Subcutaneous abdominal adipose tissue (tissue), 5 donors: ENCODE measurements around the gene SSTR3.
"Not testable (repeated sequence)": the region's sequence is repeated elsewhere in the genome, so short reads cannot be mapped to it uniquely, and the experiment has no call there.

Source experiments
- H3K27ac ChIP-seq: one replicate; pipeline ENCODE4 v1.7.0; 2013; ENCODE audit warnings: low read depth, mild to moderate bottlenecking, inconsistent platforms, low read length, moderate library complexity
- H3K27me3 ChIP-seq, 5 donors: one replicate each; pipeline ENCODE4 v1.7.0; 2013; ENCODE audit warnings: low read length in 5 of 5, inconsistent platforms in 1 of 5; ENCODE audit not compliant: control insufficient read depth in 5 of 5, insufficient read depth in 4 of 5
- H3K36me3 ChIP-seq, 5 donors: one replicate each; pipeline ENCODE4 v1.7.0; 2013; ENCODE audit warnings: low read length in 5 of 5; ENCODE audit not compliant: control insufficient read depth in 5 of 5, insufficient read depth in 5 of 5
- H3K4me1 ChIP-seq, 5 donors: one replicate each; pipeline ENCODE4 v1.7.0; 2013; ENCODE audit warnings: low read length in 5 of 5, mild to moderate bottlenecking in 3 of 5, moderate library complexity in 1 of 5; ENCODE audit not compliant: control insufficient read depth in 5 of 5, insufficient read depth in 5 of 5
- H3K4me3 ChIP-seq, 5 donors: one replicate each; pipeline ENCODE4 v1.7.0; 2013; ENCODE audit warnings: low read length in 5 of 5, low read depth in 1 of 5
- H3K9ac ChIP-seq, 5 donors: one replicate each; pipeline ENCODE4 v1.7.0; 2013; ENCODE audit warnings: low read length in 5 of 5, mild to moderate bottlenecking in 4 of 5, moderate library complexity in 3 of 5
- H3K9me3 ChIP-seq, 5 donors: one replicate each; pipeline ENCODE4 v1.7.0; 2013; ENCODE audit warnings: low read length in 5 of 5; ENCODE audit not compliant: control insufficient read depth in 5 of 5
- donor health status: healthy.
- donor health status: healthy.
- donor health status: healthy.
- donor health status: healthy.
- donor health status: healthy.

Gene SSTR3

DNA sequence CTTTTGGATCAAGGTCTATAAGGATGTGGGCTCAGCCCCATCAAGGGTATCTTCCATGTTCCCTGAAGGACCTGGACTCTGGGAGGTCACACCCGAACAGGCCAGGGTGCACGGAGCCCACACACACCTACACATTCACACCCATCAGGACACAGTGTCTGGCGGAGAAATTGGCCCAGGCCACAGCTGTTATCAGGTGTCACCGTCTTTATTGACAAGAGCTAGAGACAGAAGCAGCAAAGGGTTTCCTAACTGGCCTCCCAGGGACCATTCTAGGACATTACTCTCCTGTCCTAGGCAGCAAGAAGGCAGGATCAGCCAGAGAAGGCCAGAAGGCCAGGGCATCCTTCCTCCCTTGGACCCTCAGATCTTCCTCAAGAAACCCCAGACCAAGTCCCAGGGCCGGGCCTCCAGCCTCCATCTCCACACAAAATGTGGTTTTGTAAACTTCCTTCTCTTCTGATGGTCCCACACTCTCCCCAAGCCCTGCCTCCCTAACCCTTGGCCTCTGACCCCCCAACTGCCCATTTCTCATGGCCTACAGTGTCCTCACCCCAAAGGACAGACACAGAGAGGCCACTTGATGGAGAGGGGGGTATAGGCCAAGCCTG is 8.1 kb downstream of the SSTR3 start:
- H3K4me3 ChIP-seq, result no peak overlapping the region
- H3K9me3 ChIP-seq, result no peaks in the 10 kb centered on the region
- no peak overlapping the region for H3K27ac ChIP-seq
- peaks cover 0 to 6% (median 5%) of the 10 kb centered on the region in 5 donors for H3K4me1 ChIP-seq
- H3K36me3 ChIP-seq, result no peaks in the 10 kb centered on the region
- H3K27me3 ChIP-seq, result peaks cover 0 to 10% (median 6%) of the 10 kb centered on the region in 5 donors
- no peak overlapping the region for H3K9ac ChIP-seq

GRCh38 chr22:37203354-37204044 is 8.8 kb downstream of the SSTR3 start:
- Histone ChIP-seq H3K9ac (no peak overlapping the region), H3K36me3 (no peaks in the 10 kb centered on the region), H3K27ac (no peak overlapping the region)

DNA sequence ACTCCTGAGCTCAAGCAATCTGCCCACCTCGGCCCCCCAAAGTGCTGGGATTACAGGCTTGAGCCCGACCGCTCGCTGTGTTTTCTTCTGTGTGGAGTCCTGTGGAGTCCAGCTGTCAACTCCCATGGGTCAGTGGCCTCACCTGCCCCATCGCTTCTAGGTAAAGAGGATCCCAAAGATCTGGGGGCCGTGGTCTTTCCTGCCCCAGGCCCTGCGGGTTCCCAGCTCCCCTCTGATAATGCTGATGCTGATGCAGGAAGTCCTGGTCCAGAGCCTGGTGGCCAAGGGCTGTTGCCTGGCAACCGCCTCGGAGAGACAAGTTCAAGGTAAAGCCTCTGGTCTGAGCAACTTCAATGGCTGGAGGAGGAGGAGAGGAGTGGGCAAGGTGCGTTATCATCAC is 9.6 kb downstream of the SSTR3 start:
- Histone ChIP-seq H3K4me1 (peaks cover 6 to 19% (median 17%) of the 10 kb centered on the region in 5 donors), H3K4me3 (no peak overlapping the region), H3K27me3 (peaks cover 0 to 4% (median 3%) of the 10 kb centered on the region in 5 donors), H3K36me3 (no peaks in the 10 kb centered on the region), H3K27ac (no peak overlapping the region), H3K9ac (no peak overlapping the region), H3K9me3 (no peaks in the 10 kb centered on the region)

More at GRCh38 chr22:37203354-37204044, 8.8 kb downstream of the SSTR3 start:
- peaks cover 0 to 10% (median 6%) of the 10 kb centered on the region in 5 donors for H3K27me3 ChIP-seq
- no peaks in the 10 kb centered on the region for H3K9me3 ChIP-seq
- H3K4me1 ChIP-seq, result peaks cover 0 to 11% (median 10%) of the 10 kb centered on the region in 5 donors
- H3K4me3 ChIP-seq, result no peak overlapping the region

- peak overlapping the region in 2 of 5 donors; percentile 2 to 31 for H3K9ac ChIP-seq
- H3K4me3 ChIP-seq, result no peak overlapping the region
- peaks cover 0 to 3% (median 0%) of the 10 kb centered on the region in 5 donors for H3K27me3 ChIP-seq
- H3K9me3 ChIP-seq, result no peaks in the 10 kb centered on the region
- no peak overlapping the region for H3K27ac ChIP-seq
- peaks cover 13 to 25% (median 24%) of the 10 kb centered on the region in 5 donors for H3K4me1 ChIP-seq
- H3K36me3 ChIP-seq, result no peaks in the 10 kb centered on the region
These were observed 10.2 kb downstream of the SSTR3 start for GRCh38 chr22:37202001-37202555.

DNA sequence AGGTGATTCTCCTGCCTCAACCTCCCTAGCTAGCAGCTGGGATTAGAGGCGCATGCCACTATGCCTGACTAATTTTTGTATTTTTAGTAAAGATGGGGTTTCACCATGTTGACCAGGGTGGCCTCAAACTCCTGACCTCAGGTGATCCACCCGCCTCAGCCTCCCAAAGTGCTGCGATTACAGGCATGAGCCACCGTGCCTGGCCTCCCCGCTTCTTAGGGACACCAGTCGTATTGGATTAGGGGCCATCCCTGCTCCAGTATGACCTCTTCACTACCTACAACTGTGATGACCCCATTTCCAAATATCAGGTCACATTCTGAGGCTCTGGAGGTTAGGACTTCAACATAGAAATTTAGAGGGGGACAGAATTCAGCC is 10.8 kb downstream of the SSTR3 start:
- not testable (repeated sequence) for H3K27me3 ChIP-seq, H3K9me3 ChIP-seq, H3K27ac ChIP-seq, H3K36me3 ChIP-seq, H3K4me3 ChIP-seq
- H3K4me1 ChIP-seq, result peaks cover 15 to 32% (median 30%) of the 10 kb centered on the region in 5 donors
- H3K9ac ChIP-seq, result peak overlapping the region in 1 of 5 donors; percentile 2

- no peak overlapping the region for H3K27ac ChIP-seq
- no peaks in the 10 kb centered on the region for H3K9me3 ChIP-seq
- peak overlapping the region in 4 of 5 donors; percentile 48 to 83 (median 64) for H3K9ac ChIP-seq
- peak overlapping the region; percentile 5 to 83 (median 55) for H3K4me3 ChIP-seq
- peaks cover 21 to 40% (median 38%) of the 10 kb centered on the region in 5 donors for H3K4me1 ChIP-seq
- H3K36me3 ChIP-seq, result no peaks in the 10 kb centered on the region
- H3K27me3 ChIP-seq, result peaks cover 0 to 3% (median 0%) of the 10 kb centered on the region in 5 donors
These were observed 12.5 kb downstream of the SSTR3 start for GRCh38 chr22:37199760-37200108.

- Histone ChIP-seq H3K27me3 (peaks cover 0 to 3% (median 0%) of the 10 kb centered on the region in 5 donors), H3K9me3 (no peaks in the 10 kb centered on the region), H3K4me1 (peaks cover 21 to 44% (median 38%) of the 10 kb centered on the region in 5 donors), H3K4me3 (peak overlapping the region; percentile 55 to 83 (median 76)), H3K9ac (peak overlapping the region; percentile 81 to 98 (median 98)), H3K36me3 (no peaks in the 10 kb centered on the region), H3K27ac (peak overlapping the region; percentile 95)
These were observed 13.0 kb downstream of the SSTR3 start for GRCh38 chr22:37199103-37199759.

DNA sequence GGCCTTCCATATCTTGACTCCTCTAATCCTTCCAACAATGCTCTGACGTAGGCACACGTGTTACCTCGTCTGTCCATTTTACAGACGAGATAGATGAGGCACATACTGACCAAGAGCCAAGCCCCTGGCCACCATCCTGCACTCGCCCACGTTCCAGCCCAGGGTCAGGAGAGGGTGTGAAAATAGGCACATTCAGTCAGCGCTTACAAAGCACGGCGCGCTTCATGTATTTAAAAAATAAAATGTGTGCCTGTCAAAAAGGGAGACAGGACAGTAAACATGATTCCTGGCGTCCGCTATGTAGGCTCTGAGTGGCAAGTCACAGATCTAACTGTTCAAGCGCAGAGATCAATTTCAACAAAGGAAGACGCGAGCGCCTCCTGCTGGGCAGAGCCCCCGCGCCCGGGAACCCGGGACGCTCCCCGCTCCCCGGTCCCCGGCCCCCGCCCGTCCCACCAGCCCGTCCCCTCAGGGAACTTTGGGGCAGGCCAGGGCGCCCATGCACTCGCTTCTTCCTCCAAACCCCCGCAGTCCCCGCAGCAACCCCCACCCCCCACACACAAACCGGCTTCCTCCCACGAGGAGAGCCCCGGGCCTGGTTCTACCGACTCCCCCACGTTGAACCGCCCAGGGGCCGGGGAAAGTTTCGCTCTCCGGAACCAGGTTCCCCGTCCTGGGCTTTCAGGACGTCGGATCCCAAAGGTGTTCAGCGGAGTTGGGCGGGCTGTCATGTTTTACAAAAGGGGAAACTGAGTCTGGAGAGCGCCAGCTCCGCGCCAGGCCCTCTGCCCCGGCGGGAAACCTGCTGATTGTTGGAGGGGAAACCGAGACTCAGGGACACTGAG is 13.8 kb downstream of the SSTR3 start:
- peaks cover 0 to 3% (median 0%) of the 10 kb centered on the region in 5 donors for H3K27me3 ChIP-seq
- H3K4me3 ChIP-seq, result peak overlapping the region; percentile 39 to 83 (median 76)
- H3K4me1 ChIP-seq, result peaks cover 23 to 49% (median 44%) of the 10 kb centered on the region in 5 donors
- H3K9ac ChIP-seq, result peak overlapping the region; percentile 81 to 98 (median 98)
- H3K9me3 ChIP-seq, result no peaks in the 10 kb centered on the region
- no peaks in the 10 kb centered on the region for H3K36me3 ChIP-seq
- H3K27ac ChIP-seq, result peak overlapping the region; percentile 95

DNA sequence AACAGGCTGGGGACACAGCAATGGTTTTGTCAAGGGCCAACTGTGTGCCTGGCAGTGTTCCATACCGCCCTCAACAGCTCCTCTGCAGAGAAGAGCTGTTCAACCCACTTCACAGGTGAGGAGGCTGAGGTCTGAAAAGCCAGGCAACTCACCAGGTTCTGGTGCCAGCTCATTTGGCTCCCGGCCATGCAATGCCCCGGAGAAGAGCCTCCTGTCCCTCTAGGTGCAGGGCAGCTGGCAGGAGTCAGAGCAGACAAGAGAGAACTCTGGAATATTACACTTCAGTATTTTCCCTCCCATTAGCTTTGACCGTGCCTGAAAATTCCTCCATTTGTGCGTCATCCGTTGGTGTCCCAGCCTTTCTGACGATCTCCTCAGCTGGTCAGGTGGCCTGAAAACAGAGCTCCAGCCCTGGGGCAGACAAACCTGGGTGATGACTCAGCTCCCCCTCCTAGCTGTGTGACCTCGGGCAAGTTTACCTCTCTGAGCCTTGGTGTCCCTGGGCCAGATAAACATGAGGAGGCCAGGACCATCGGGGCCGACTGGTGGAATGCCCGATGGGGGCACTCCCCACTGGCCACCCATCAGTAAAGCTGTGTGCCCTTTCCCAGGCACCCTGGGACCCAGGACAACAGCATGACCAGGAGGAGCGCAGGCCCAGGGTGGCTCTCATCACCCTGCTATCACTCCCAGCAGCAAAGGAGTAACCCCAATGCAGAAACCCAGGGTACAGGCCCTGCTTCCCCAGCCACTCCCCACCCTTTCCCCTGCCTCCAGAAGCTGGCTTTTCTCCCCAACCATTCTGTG is 14.6 kb downstream of the SSTR3 start:
- H3K9me3 ChIP-seq, result no peaks in the 10 kb centered on the region
- no peaks in the 10 kb centered on the region for H3K36me3 ChIP-seq
- peak overlapping the region in 3 of 5 donors; percentile 24 to 83 (median 38) for H3K4me3 ChIP-seq
- peak overlapping the region in 4 of 5 donors; percentile 44 to 71 (median 60) for H3K9ac ChIP-seq
- H3K27ac ChIP-seq, result peak overlapping the region; percentile 95
- H3K27me3 ChIP-seq, result no peaks in the 10 kb centered on the region
- H3K4me1 ChIP-seq, result peaks cover 24 to 53% (median 49%) of the 10 kb centered on the region in 5 donors
